Measurements from ENCODE around the gene ACTR8. TPM values are rescaled to one million over a fixed set of nuclear protein-coding genes. Genes with fewer than 3 reads are reported as not detected.

ACTR8 gene
- total RNA-seq, 1 experiment from 2014 or later: 21.1 TPM

GRCh38 chr3:53919741-53920140 lies 37.8 kb upstream of the ACTR8 start:
- CTCF ChIA-PET: no interaction called here
- POLR2A ChIA-PET (ENCODE audit: low non-redundant PET): no interaction called here

DNA sequence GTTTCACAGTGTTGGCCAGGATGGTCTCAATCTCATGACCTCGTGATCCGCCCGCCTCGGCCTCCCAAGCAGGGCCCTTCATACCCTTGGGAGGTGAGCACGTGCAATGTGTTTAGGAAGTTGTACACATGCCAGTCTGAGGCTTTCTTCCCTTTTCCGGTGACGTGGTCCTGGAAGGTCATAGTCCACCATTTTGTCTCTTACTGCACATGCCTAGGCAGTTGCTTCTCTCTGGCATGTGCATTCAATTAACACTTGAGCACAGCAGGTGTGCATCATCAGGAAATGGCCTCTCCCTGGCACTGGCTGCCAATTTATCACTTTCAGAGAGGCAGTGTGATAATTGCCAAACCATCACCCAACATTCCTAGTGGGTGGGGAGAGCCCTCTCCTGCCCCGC lies 31.4 kb upstream of the ACTR8 start:
- Histone ChIP-seq H3K27me3 (replicated peaks; ENCODE audit: insufficient read depth, low read depth, low read length, poor library complexity) (no peaks in the 10 kb centered on the region), H3K27ac (ENCODE audit: low read depth, low read length, poor library complexity, severe bottlenecking) (no peak overlapping the region), H3K4me3 (ENCODE audit: low read depth, low read length, poor library complexity, severe bottlenecking) (no peak overlapping the region), H3K4me1 (ENCODE audit: insufficient read depth, low read length, poor library complexity, severe bottlenecking) (no peaks in the 10 kb centered on the region), H3K9me3 (ENCODE audit: low read depth, low read length, poor library complexity, severe bottlenecking) (no peaks in the 10 kb centered on the region), H3K36me3 (ENCODE audit: insufficient read depth, low read length, poor library complexity, severe bottlenecking) (no peaks in the 10 kb centered on the region)
- ChIA-PET POLR2A (ENCODE audit: low non-redundant PET) (no interaction called here), CTCF (no interaction called here)
- DNase-seq (ENCODE audit: low spot score): peak; percentile 4
- intact Hi-C loops (cut with micrococcal nuclease; ENCODE audit: unreplicated experiment): no loop called here
- no peak for TF ChIP-seq CTCF (conservative IDR thresholded peaks at IDR 0.05; ENCODE audit: low read depth, low read length)
- TF ChIP-seq EZH2 (IDR thresholded peaks at IDR 0.05; ENCODE audit: borderline replicate concordance, low read depth, low read length, poor library complexity, severe bottlenecking): no peak
- BruUV-seq (replicated peaks): no TSS peak

More at GRCh38 chr3:53919741-53920140, 37.8 kb upstream of the ACTR8 start:
- Histone ChIP-seq H3K9me3 (ENCODE audit: low read depth, low read length, poor library complexity, severe bottlenecking) (no peaks in the 10 kb centered on the region), H3K4me3 (ENCODE audit: low read depth, low read length, poor library complexity, severe bottlenecking) (no peak overlapping the region), H3K27ac (ENCODE audit: low read depth, low read length, poor library complexity, severe bottlenecking) (no peak overlapping the region), H3K27me3 (replicated peaks; ENCODE audit: insufficient read depth, low read depth, low read length, poor library complexity) (no peaks in the 10 kb centered on the region), H3K36me3 (ENCODE audit: insufficient read depth, low read length, poor library complexity, severe bottlenecking) (no peaks in the 10 kb centered on the region), H3K4me1 (ENCODE audit: insufficient read depth, low read length, poor library complexity, severe bottlenecking) (no peaks in the 10 kb centered on the region)
- no peak for DNase-seq (ENCODE audit: low spot score)
- TF ChIP-seq CTCF (conservative IDR thresholded peaks at IDR 0.05; ENCODE audit: low read depth, low read length) (no peak), EZH2 (IDR thresholded peaks at IDR 0.05; ENCODE audit: borderline replicate concordance, low read depth, low read length, poor library complexity, severe bottlenecking) (no peak)
- no TSS peak for BruUV-seq (replicated peaks)
- intact Hi-C loops (cut with micrococcal nuclease; ENCODE audit: unreplicated experiment): no loop called here

GRCh38 chr3:53902711-53903110 lies 20.8 kb upstream of the ACTR8 start:
- ChIA-PET POLR2A (ENCODE audit: low non-redundant PET) (no interaction called here), CTCF (no interaction called here)
- H3K4me3 ChIP-seq (ENCODE audit: low read depth, low read length, poor library complexity, severe bottlenecking): no peak overlapping the region
- no peaks in the 10 kb centered on the region for H3K36me3 ChIP-seq (ENCODE audit: insufficient read depth, low read length, poor library complexity, severe bottlenecking)
- no peaks in the 10 kb centered on the region for H3K9me3 ChIP-seq (ENCODE audit: low read depth, low read length, poor library complexity, severe bottlenecking)
- TF ChIP-seq CTCF (conservative IDR thresholded peaks at IDR 0.05; ENCODE audit: low read depth, low read length) (no peak), EZH2 (IDR thresholded peaks at IDR 0.05; ENCODE audit: borderline replicate concordance, low read depth, low read length, poor library complexity, severe bottlenecking) (no peak)
- H3K27me3 ChIP-seq (replicated peaks; ENCODE audit: insufficient read depth, low read depth, low read length, poor library complexity): no peaks in the 10 kb centered on the region
- no TSS peak for BruUV-seq (replicated peaks)
- intact Hi-C loops (cut with micrococcal nuclease; ENCODE audit: unreplicated experiment): no loop called here
- DNase-seq (ENCODE audit: low spot score): no peak
- H3K4me1 ChIP-seq (ENCODE audit: insufficient read depth, low read length, poor library complexity, severe bottlenecking): no peaks in the 10 kb centered on the region
- no peak overlapping the region for H3K27ac ChIP-seq (ENCODE audit: low read depth, low read length, poor library complexity, severe bottlenecking)

All from A673 (cell line).